Measurements from ENCODE around the gene LAMA4. TPM values are rescaled to one million over a fixed set of nuclear protein-coding genes. Genes with fewer than 3 reads are reported as not detected.
A peak's percentile ranks its signal among the peaks of the same experiment; 100 is the strongest.

LAMA4 gene
- total RNA-seq, 4 donors from 2014 or later, result 261 to 336 (median 303) TPM

DNA sequence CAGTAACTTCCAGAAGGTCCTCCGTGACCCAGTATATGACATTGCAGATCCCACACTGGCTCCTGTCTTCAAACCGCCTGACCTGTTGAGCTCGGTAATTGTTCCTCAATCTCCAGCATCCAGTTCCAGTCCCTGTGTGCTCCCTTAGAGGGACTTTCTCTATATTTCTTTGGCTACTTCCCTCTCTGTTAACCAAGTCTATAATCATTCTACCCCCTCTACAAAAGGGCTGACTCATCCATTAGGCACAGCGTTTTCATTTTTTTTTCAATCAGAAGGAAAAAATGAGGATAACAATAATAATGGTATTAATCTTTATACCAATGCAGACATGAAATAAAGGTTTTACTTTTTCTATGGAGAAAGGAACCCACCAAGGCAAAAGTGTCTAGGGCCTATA, 97.7 kb downstream of the LAMA4 start:
- H3K27ac ChIP-seq (replicated peaks in 1 of 4), result peak overlapping the region; percentile 50 to 73 (median 64)
- TF ChIP-seq POLR2AphosphoS5 (IDR thresholded peaks at IDR 0.05) (no peak), EP300 (IDR thresholded peaks at IDR 0.05) (no peak), POLR2A (IDR thresholded peaks at IDR 0.05; ENCODE audit: low read depth) (no peak)
- TF ChIP-seq, protein P1, sequence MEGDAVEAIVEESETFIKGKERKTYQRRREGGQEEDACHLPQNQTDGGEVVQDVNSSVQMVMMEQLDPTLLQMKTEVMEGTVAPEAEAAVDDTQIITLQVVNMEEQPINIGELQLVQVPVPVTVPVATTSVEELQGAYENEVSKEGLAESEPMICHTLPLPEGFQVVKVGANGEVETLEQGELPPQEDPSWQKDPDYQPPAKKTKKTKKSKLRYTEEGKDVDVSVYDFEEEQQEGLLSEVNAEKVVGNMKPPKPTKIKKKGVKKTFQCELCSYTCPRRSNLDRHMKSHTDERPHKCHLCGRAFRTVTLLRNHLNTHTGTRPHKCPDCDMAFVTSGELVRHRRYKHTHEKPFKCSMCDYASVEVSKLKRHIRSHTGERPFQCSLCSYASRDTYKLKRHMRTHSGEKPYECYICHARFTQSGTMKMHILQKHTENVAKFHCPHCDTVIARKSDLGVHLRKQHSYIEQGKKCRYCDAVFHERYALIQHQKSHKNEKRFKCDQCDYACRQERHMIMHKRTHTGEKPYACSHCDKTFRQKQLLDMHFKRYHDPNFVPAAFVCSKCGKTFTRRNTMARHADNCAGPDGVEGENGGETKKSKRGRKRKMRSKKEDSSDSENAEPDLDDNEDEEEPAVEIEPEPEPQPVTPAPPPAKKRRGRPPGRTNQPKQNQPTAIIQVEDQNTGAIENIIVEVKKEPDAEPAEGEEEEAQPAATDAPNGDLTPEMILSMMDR (IDR thresholded peaks at IDR 0.05), result no peak
- no peak for DNase-seq (ENCODE audit: extremely low spot score)
- H3K4me3 ChIP-seq, result no peak overlapping the region
- H3K27me3 ChIP-seq, result no peaks in the 10 kb centered on the region
- intact Hi-C loops (cut with DNase I), result no loop called here
- no peaks in the 10 kb centered on the region for H3K9me3 ChIP-seq
- peaks cover 9 to 95% (median 65%) of the 10 kb centered on the region in 4 donors for H3K36me3 ChIP-seq
- peaks cover 6 to 35% (median 28%) of the 10 kb centered on the region in 4 donors for H3K4me1 ChIP-seq
- 74% methylated on average over 4 of the region's 4 CpGs for WGBS

GRCh38 chr6:112155886-112156285, 98.5 kb downstream of the LAMA4 start:
- intact Hi-C loops (cut with DNase I), result no loop called here
- TF ChIP-seq EP300 (IDR thresholded peaks at IDR 0.05) (no peak), POLR2AphosphoS5 (IDR thresholded peaks at IDR 0.05) (peak in 1 of 2 donors; percentile 47)
- no peaks in the 10 kb centered on the region for H3K27me3 ChIP-seq
- no peak for DNase-seq (ENCODE audit: extremely low spot score)
- peaks cover 7 to 87% (median 60%) of the 10 kb centered on the region in 4 donors for H3K36me3 ChIP-seq
- peaks cover 6 to 37% (median 31%) of the 10 kb centered on the region in 4 donors for H3K4me1 ChIP-seq
- no peaks in the 10 kb centered on the region for H3K9me3 ChIP-seq
- H3K27ac ChIP-seq (replicated peaks in 1 of 4), result peak overlapping the region; percentile 50 to 73 (median 64)
- no peak overlapping the region for H3K4me3 ChIP-seq
- WGBS, result 22% methylated on average over 3 of the region's 3 CpGs

DNA sequence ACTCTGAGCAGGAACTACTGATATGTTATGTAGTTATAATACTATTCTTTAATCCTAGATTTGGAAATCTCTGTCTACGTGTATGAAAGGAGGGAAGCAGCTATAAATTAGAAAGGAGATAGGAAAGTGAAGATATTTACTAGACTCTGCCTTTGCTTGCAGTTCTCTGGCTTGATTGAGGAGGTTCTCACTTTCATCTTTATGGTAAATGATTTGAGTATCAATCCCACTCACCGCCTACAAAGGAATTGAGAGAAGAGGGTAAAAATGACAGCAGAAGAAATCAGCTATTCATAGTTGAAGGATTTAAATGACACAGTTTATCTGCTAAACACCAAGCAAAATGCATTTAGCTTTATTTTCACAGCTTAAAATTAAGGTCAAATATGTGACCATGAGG, 99.7 kb downstream of the LAMA4 start:
- Histone ChIP-seq H3K9me3 (no peaks in the 10 kb centered on the region), H3K4me1 (peaks cover 6 to 49% (median 41%) of the 10 kb centered on the region in 4 donors), H3K27me3 (no peaks in the 10 kb centered on the region), H3K27ac (replicated peaks in 1 of 4) (peak overlapping the region; percentile 40 to 73 (median 58)), H3K36me3 (peaks cover 4 to 79% (median 50%) of the 10 kb centered on the region in 4 donors), H3K4me3 (no peak overlapping the region)
- intact Hi-C loops (cut with DNase I), result no loop called here
- no peak for DNase-seq (ENCODE audit: extremely low spot score)
- WGBS, result 82% methylated on average over 2 of the region's 2 CpGs
- TF ChIP-seq, protein P1 (IDR thresholded peaks at IDR 0.05), result no peak
- no peak for TF ChIP-seq POLR2AphosphoS5 (IDR thresholded peaks at IDR 0.05)
- no peak for TF ChIP-seq EP300 (IDR thresholded peaks at IDR 0.05)
- TF ChIP-seq POLR2A (IDR thresholded peaks at IDR 0.05; ENCODE audit: low read depth), result no peak

DNA sequence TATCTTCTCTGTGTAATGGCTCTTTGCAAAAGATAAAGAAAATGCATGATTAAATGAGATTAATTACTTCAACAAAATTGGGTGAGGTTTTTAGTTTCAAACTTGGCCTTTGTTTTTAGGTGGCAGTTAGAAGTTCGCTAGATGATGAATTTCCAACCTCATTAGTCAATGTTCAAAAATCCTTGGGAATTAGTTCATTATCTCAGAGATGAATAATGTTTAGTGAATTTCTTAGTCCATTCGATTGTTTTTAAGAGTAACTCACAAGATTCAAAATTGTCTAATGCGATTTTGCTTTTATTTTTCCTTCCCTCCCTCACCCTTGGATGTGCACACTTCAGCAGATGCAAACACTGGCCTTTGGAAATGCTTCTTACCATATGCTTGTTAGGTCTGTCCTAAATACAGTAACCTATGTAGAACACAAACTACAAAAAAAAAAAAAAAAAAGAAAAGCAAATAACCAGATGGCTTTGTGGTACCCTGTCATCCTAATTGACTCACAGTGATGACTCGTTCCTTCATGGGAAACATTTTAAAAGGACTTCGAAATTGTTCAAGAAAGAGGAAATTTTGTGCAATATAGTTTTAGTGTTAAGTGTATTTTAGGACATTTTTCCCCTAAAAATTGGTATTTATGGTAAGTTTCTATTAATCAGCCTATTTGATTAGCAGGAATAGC, 100.3 kb downstream of the LAMA4 start:
- intact Hi-C loops (cut with DNase I), result no loop called here
- Histone ChIP-seq H3K4me1 (peaks cover 6 to 53% (median 48%) of the 10 kb centered on the region in 4 donors), H3K4me3 (no peak overlapping the region), H3K36me3 (peaks cover 0 to 79% (median 44%) of the 10 kb centered on the region in 4 donors), H3K27me3 (no peaks in the 10 kb centered on the region), H3K9me3 (no peaks in the 10 kb centered on the region), H3K27ac (replicated peaks in 1 of 4) (peak overlapping the region; percentile 22 to 73 (median 58))
- 66% methylated on average over 5 of the region's 5 CpGs for WGBS
- no peak for DNase-seq (ENCODE audit: extremely low spot score)
- TF ChIP-seq POLR2AphosphoS5 (IDR thresholded peaks at IDR 0.05) (peak in 1 of 2 donors; percentile 17), EP300 (IDR thresholded peaks at IDR 0.05) (no peak)

- TF ChIP-seq, protein P1 (IDR thresholded peaks at IDR 0.05), result no peak
- TF ChIP-seq POLR2AphosphoS5 (IDR thresholded peaks at IDR 0.05), result peak in 1 of 2 donors; percentile 14
- no peak overlapping the region for H3K4me3 ChIP-seq
- H3K27ac ChIP-seq (replicated peaks in 1 of 4), result peak overlapping the region; percentile 49 to 78 (median 76)
- 39% methylated on average over 5 of the region's 5 CpGs for WGBS
- peaks cover 10 to 75% (median 41%) of the 10 kb centered on the region in 4 donors for H3K36me3 ChIP-seq
- no peaks in the 10 kb centered on the region for H3K27me3 ChIP-seq
- DNase-seq (ENCODE audit: extremely low spot score), result no peak
- no peaks in the 10 kb centered on the region for H3K9me3 ChIP-seq
- intact Hi-C loops (cut with DNase I), result no loop called here
- peaks cover 0 to 39% (median 33%) of the 10 kb centered on the region in 4 donors for H3K4me1 ChIP-seq
These were observed 104.0 kb downstream of the LAMA4 start for GRCh38 chr6:112150363-112150762.
